GM19043 (cell line): ENCODE measurements around the gene LYPD1.

Experiments used
- ATAC-seq: cut with Tn5 transposase; IDR thresholded peaks from one replicate; pipeline ENCODE4 v1.9.1; 2021; ENCODE audit warnings: low read depth; ENCODE audit not compliant: unreplicated experiment

LYPD1 gene

GRCh38 chr2:132668987-132669907 lies 758 bp downstream of the LYPD1 start:
- ATAC-seq, result no peak

GRCh38 chr2:132668189-132668823 lies 1.7 kb downstream of the LYPD1 start:
- ATAC-seq, result no peak

GRCh38 chr2:132667706-132668105 lies 2.3 kb downstream of the LYPD1 start:
- ATAC-seq, result no peak

- ATAC-seq, result no peak
Measured at GRCh38 chr2:132665401-132666140, 4.4 kb downstream of the LYPD1 start.

GRCh38 chr2:132664096-132664495 lies 5.9 kb downstream of the LYPD1 start:
- ATAC-seq, result no peak

GRCh38 chr2:132662732-132663131 lies 7.3 kb downstream of the LYPD1 start:
- ATAC-seq, result no peak

GRCh38 chr2:132659331-132659730 lies 10.7 kb downstream of the LYPD1 start:
- ATAC-seq, result no peak

- no peak for ATAC-seq
Measured at GRCh38 chr2:132656266-132656975, 13.6 kb downstream of the LYPD1 start.

- ATAC-seq, result no peak
Measured at GRCh38 chr2:132654968-132655367, 15.0 kb downstream of the LYPD1 start.

GRCh38 chr2:132654335-132654734 lies 15.7 kb downstream of the LYPD1 start:
- no peak for ATAC-seq

- no peak for ATAC-seq
Measured at GRCh38 chr2:132652474-132652873, 17.5 kb downstream of the LYPD1 start.

GRCh38 chr2:132651115-132652045 lies 18.6 kb downstream of the LYPD1 start:
- ATAC-seq, result no peak

GRCh38 chr2:132646540-132647108 lies 23.4 kb downstream of the LYPD1 start:
- no peak for ATAC-seq

- ATAC-seq, result no peak
Measured at GRCh38 chr2:132645722-132646539, 24.1 kb downstream of the LYPD1 start.

- no peak for ATAC-seq
Measured at GRCh38 chr2:132645176-132645575, 24.8 kb downstream of the LYPD1 start.

- ATAC-seq, result no peak
Measured at GRCh38 chr2:132642415-132642814, 27.6 kb downstream of the LYPD1 start.

GRCh38 chr2:132641819-132642218 lies 28.2 kb downstream of the LYPD1 start:
- no peak for ATAC-seq

- ATAC-seq, result no peak
Measured at GRCh38 chr2:132640116-132640515, 29.9 kb downstream of the LYPD1 start.
